Endothelial cell of umbilical vein (primary cell): ENCODE measurements around the gene CAND2. TPM values are rescaled to one million over a fixed set of nuclear protein-coding genes. Genes with fewer than 3 reads are reported as not detected.

Experiments used
- BruUV-seq: library from RNA; stranded (reverse); fragments of 400-500 nt; replicated peaks from 2 replicates; lab custom pipeline; 2021; lab: Mats Ljungman, UMichigan
- CTCF ChIA-PET: fragments of 300-600, 350-600 bp; sonication (Branson Sonifier 250); formaldehyde crosslinking; loops from one replicate; lab custom pipeline; 2021; ENCODE audit warnings: antibody characterized with exemption, inconsistent platforms; lab: Charles Lee
- POLR2A ChIA-PET: fragments of 300-600, 350-600 bp; sonication (Branson Sonifier 250); formaldehyde crosslinking; loops from one replicate; lab custom pipeline; 2021; ENCODE audit warnings: antibody characterized with exemption, inconsistent platforms; lab: Charles Lee
- DNase-seq: peaks from one replicate; pipeline ENCODE4 v3.0.0-alpha.2; 2011; ENCODE audit warnings: low read depth, low spot score
- FAIRE-seq: peaks from 2 replicates; lab custom pipeline; 2011; peaks lifted over from hg19 to GRCh38; lab: Jason Lieb, UNC
- H2AFZ ChIP-seq: 2 replicates; pipeline ENCODE4 v1.6.0; 2012; ENCODE audit warnings: low read depth, low read length, control low read depth, inconsistent platforms
- H3K27ac ChIP-seq: 2 replicates; pipeline ENCODE4 v1.5.1; 2011; ENCODE audit warnings: low read depth, mild to moderate bottlenecking, control low read depth, low read length, moderate library complexity; ENCODE audit not compliant: insufficient read depth
- H3K27me3 ChIP-seq, 2 experiments: 2 replicates each; pipeline versions ENCODE4 v1.6.0 to v1.6.1; 2011; ENCODE audit warnings: low read length in 2 of 2, mixed read lengths in 1 of 2; ENCODE audit not compliant: control insufficient read depth in 2 of 2, insufficient read depth in 2 of 2
- H3K36me3 ChIP-seq, 2 experiments: 2 replicates in 1 of 2; 3 replicates in 1 of 2; pipeline ENCODE4 v1.5.1; 2011; ENCODE audit warnings: low read length in 2 of 2, mild to moderate bottlenecking in 1 of 2, moderate library complexity in 1 of 2; ENCODE audit not compliant: control insufficient read depth in 2 of 2, insufficient read depth in 2 of 2; ENCODE audit errors: extremely low read depth in 1 of 2
- H3K4me1 ChIP-seq: 3 replicates; pipeline ENCODE4 v1.5.1; 2011; ENCODE audit warnings: mild to moderate bottlenecking, low read length; ENCODE audit not compliant: control insufficient read depth, insufficient read depth; ENCODE audit errors: extremely low read depth
- H3K4me2 ChIP-seq: 2 replicates; pipeline ENCODE4 v1.6.1; 2011; ENCODE audit warnings: low read length, control low read depth, mixed read lengths; ENCODE audit not compliant: insufficient read depth
- H3K4me3 ChIP-seq, 3 experiments: fragments of 200-600 bp in 1 of 3; sonication (generic), shearing (Covaris generic) in 1 of 3; replicated peaks in 1 of 3; 2 replicates each; pipeline ENCODE4 v1.5.1; 2011 to 2016; ENCODE audit warnings: control low read depth in 3 of 3, low read length in 3 of 3, mild to moderate bottlenecking in 2 of 3, inconsistent platforms in 1 of 3, low read depth in 1 of 3, moderate library complexity in 1 of 3; ENCODE audit not compliant: insufficient read depth in 1 of 3
- H3K79me2 ChIP-seq: 2 replicates; pipeline ENCODE4 v1.6.0; 2012; ENCODE audit warnings: low read length, inconsistent platforms; ENCODE audit not compliant: control insufficient read depth, insufficient read depth
- H3K9ac ChIP-seq: replicated peaks from 2 replicates; pipeline ENCODE3; 2011; ENCODE audit warnings: low read length, control low read depth; ENCODE audit not compliant: insufficient read depth; ENCODE audit errors: extremely low read depth
- H3K9me1 ChIP-seq: replicated peaks from 3 replicates; pipeline ENCODE4 v1.6.0; 2011; ENCODE audit warnings: mild to moderate bottlenecking, low read length; ENCODE audit not compliant: control insufficient read depth, insufficient read depth; ENCODE audit errors: extremely low read depth
- H3K9me3 ChIP-seq: replicated peaks from 2 replicates; pipeline ENCODE4 v1.5.1; 2012; ENCODE audit warnings: low read length, inconsistent platforms; ENCODE audit not compliant: control insufficient read depth, insufficient read depth
- H4K20me1 ChIP-seq: replicated peaks from 2 replicates; pipeline ENCODE3; 2011; ENCODE audit warnings: mild to moderate bottlenecking, low read length; ENCODE audit not compliant: control insufficient read depth, insufficient read depth; ENCODE audit errors: extremely low read depth
- EZH2 ChIP-seq: IDR thresholded peaks from 2 replicates; pipeline ENCODE4 v1.6.1; 2012; ENCODE audit warnings: borderline replicate concordance, low read depth, mild to moderate bottlenecking, moderate library complexity, low read length, inconsistent platforms; ENCODE audit not compliant: severe bottlenecking
- FOS ChIP-seq: IDR thresholded peaks from 2 replicates; pipeline ENCODE4 v1.6.1; 2011; ENCODE audit warnings: mild to moderate bottlenecking, low read length, moderate library complexity, borderline replicate concordance; ENCODE audit not compliant: insufficient read depth
- GATA2 ChIP-seq: IDR thresholded peaks from 2 replicates; pipeline ENCODE4 v1.7.0; 2011; ENCODE audit warnings: low read depth, mild to moderate bottlenecking, moderate library complexity, mixed read lengths, low read length; ENCODE audit not compliant: insufficient read length, insufficient read depth
- JUN ChIP-seq: IDR thresholded peaks from 2 replicates; pipeline ENCODE4 v1.6.1; 2011; ENCODE audit warnings: borderline replicate concordance, low read depth; ENCODE audit not compliant: insufficient read length, insufficient read depth
- MYC ChIP-seq: IDR thresholded peaks from one replicate; pipeline ENCODE4 v1.6.1; 2011; ENCODE audit warnings: mild to moderate bottlenecking, low read depth, low read length
- POLR2A ChIP-seq: IDR thresholded peaks from 2 replicates; pipeline ENCODE4 v1.6.1; 2012; ENCODE audit warnings: low read depth, mild to moderate bottlenecking, control low read depth, low read length
- POLR2AphosphoS5 ChIP-seq: IDR thresholded peaks from 2 replicates; pipeline ENCODE4 v1.6.1; 2012; ENCODE audit warnings: low read depth, mild to moderate bottlenecking, control low read depth, low read length, moderate library complexity; ENCODE audit not compliant: insufficient read depth
- dilution Hi-C: fragments of 300-500 bp; cut with MboI; formaldehyde crosslinking; loops from one replicate; pipeline ENCODE4 v1.15.0; 2019; ENCODE audit warnings: low sequenced_read_pairs; ENCODE audit not compliant: extremely low pct_ligation_motif_present
- intact Hi-C: fragments of 100-400 bp; cut with micrococcal nuclease; formaldehyde crosslinking; loops from one replicate; pipeline ENCODE4 v1.10.0; 2022
- polyA plus RNA-seq, 4 experiments: library from polyadenylated mRNA; depleted of rRNA in 3 of 4; stranded (reverse) in 3 of 4; unstranded in 1 of 4; fragments of >200 nt; gene quantifications; 2 replicates each; pipeline versions ENCODE4 v1.2.1 to v1.2.3, GENCODE V29; 2011 to 2012; ENCODE audit warnings: missing spikeins in 1 of 4
- total RNA-seq: library from RNA; stranded (reverse); gene quantifications from 2 replicates; pipeline ENCODE4 v1.2.3, GENCODE V29; 2021
- TF ChIP-seq, protein P1 (sequence below): IDR thresholded peaks from 2 replicates; pipeline ENCODE4 v1.6.1; 2011; ENCODE audit not compliant: insufficient read depth, insufficient read length
- TF ChIP-seq, protein P2 (sequence below), 2 donors: IDR thresholded peaks; 1 replicate in 1 of 2; 2 replicates in 1 of 2; pipeline ENCODE4 v1.5.1; 2011; ENCODE audit warnings: low read length in 2 of 2, mild to moderate bottlenecking in 2 of 2, moderate library complexity in 2 of 2, control low read depth in 1 of 2, inconsistent platforms in 1 of 2, low read depth in 1 of 2; ENCODE audit not compliant: insufficient read depth in 1 of 2; ENCODE audit errors: extremely low read depth in 1 of 2

The CAND2 gene
- total and polyA plus RNA-seq, 2 donors (not counting 3 experiments of a cell fraction or from before 2014, with no cell fraction given): 7.1 to 11.0 TPM

DNA sequence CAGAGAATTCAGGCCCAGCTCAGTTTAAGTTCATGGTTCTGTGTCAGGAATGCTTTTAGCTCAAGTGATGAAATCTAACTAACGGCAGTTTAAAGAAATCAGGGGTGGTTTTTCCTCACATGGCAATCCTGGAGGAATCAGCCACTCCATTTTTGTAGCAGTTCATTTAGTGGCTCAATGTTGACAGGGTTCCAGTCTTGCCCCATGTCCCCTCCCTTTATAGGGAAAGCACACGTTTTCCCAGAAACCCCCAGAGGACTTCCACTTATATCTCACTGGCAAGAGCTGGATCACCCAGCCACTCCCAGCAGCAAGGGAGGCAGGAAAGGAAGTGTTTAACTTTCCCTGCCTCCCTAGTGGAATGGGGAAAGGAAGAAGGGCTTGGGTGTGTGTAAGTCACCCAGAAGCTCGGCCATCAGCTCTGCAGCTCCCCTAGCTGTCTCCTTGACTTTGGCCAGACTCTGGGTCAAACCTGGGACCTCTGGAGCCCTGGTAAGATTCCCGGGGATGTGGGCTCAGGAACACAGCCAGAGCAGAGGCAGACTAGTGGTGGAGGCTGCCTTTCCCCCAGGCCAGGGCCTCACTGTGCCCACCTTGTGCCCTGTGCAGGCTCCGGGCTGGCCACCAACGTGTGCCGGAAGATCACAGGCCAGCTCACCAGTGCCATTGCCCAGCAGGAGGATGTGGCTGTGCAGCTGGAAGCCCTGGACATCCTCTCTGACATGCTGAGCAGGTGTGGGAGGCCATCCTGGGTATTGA lies 11.3 kb downstream of the CAND2 start:
- Histone ChIP-seq H3K4me3 (no peak overlapping the region), H3K4me1 (peaks cover 8% of the 10 kb centered on the region), H3K27me3 (no peaks in the 10 kb centered on the region), H3K27ac (no peak overlapping the region), H3K9me3 (no peaks in the 10 kb centered on the region), H4K20me1 (no peaks in the 10 kb centered on the region), H3K4me2 (no peak overlapping the region), H3K9me1 (no peaks in the 10 kb centered on the region), H3K9ac (no peak overlapping the region), H3K36me3 (no peaks in the 10 kb centered on the region), H3K79me2 (no peaks in the 10 kb centered on the region), H2AFZ (no peak overlapping the region)
- intact Hi-C loops (no loop called here), dilution Hi-C loops (no loop called here)
- CTCF ChIA-PET: interaction anchor here (1.2 to 1.8 kb wide), 3 partner anchors 9 to 33 kb away, joined by 3 to 4 read pairs (median 3); partner anchors contain the start of gene RPL32
- POLR2A ChIA-PET: interaction anchor here (1.2 kb wide), 1 partner anchor 9 kb away, joined by 3 read pairs; no protein-coding TSS in a partner anchor
- no TSS peak for BruUV-seq
- DNase-seq (no peak), FAIRE-seq (no peak)
- TF ChIP-seq, protein P1, sequence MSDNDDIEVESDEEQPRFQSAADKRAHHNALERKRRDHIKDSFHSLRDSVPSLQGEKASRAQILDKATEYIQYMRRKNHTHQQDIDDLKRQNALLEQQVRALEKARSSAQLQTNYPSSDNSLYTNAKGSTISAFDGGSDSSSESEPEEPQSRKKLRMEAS: no peak
- TF ChIP-seq FOS: no peak
- TF ChIP-seq POLR2AphosphoS5: no peak
- TF ChIP-seq MYC: no peak
- no peak for TF ChIP-seq EZH2
- no peak for TF ChIP-seq JUN
- no peak for TF ChIP-seq POLR2A
- TF ChIP-seq, protein P2, sequence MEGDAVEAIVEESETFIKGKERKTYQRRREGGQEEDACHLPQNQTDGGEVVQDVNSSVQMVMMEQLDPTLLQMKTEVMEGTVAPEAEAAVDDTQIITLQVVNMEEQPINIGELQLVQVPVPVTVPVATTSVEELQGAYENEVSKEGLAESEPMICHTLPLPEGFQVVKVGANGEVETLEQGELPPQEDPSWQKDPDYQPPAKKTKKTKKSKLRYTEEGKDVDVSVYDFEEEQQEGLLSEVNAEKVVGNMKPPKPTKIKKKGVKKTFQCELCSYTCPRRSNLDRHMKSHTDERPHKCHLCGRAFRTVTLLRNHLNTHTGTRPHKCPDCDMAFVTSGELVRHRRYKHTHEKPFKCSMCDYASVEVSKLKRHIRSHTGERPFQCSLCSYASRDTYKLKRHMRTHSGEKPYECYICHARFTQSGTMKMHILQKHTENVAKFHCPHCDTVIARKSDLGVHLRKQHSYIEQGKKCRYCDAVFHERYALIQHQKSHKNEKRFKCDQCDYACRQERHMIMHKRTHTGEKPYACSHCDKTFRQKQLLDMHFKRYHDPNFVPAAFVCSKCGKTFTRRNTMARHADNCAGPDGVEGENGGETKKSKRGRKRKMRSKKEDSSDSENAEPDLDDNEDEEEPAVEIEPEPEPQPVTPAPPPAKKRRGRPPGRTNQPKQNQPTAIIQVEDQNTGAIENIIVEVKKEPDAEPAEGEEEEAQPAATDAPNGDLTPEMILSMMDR (IDR thresholded peaks at IDR 0.05; ENCODE audit: extremely low read depth in 1 of 2, insufficient read depth in 1 of 2, low read depth in 1 of 2, low read length in 2 of 2): no peak
- TF ChIP-seq GATA2: no peak
